TTC549 (cell line): ENCODE data around the gene CDK5R2.
"Not testable (repeated sequence)": the region's sequence is repeated elsewhere in the genome, so short reads cannot be mapped to it uniquely, and the experiment has no call there.

Experiments used
- FAIRE-seq: peaks from 2 replicates; lab custom pipeline; 2012; peaks lifted over from hg19 to GRCh38; lab: Jason Lieb, UNC

The CDK5R2 gene

DNA sequence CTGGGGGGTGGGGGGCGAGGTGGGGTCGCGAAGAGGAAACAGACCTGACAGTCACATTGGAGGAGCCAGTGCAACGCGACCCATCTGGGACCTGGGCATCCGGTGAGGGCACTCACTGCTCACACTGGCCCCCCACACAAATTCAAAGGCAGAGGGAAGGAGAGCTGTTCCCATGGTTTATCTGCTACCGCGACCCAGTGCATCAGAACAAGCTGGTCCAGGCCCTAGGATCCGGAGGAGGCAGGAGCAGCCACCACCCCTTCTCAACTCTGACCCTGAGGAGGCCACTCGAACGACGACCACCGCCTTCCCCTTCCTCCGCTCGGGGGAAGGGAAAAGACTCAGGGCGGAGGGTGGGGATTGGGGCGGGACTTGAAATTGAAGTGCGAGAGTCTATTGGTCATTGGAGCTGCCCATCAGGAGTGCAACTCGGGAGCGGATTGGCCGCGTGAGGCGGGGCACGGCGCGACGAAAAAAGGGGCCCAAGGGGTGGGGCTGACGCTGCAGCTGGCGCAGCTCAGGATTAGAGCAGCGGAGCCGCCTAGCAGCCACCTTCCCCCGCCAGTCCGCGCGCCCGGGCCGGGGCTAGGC, at the start of gene CDK5R2:
CDK5R2 (plus strand) TSS at position 526 of the 591 bp plus-strand sequence. CDS start 155 bp downstream, outside the sequence.
- no peak for FAIRE-seq

DNA sequence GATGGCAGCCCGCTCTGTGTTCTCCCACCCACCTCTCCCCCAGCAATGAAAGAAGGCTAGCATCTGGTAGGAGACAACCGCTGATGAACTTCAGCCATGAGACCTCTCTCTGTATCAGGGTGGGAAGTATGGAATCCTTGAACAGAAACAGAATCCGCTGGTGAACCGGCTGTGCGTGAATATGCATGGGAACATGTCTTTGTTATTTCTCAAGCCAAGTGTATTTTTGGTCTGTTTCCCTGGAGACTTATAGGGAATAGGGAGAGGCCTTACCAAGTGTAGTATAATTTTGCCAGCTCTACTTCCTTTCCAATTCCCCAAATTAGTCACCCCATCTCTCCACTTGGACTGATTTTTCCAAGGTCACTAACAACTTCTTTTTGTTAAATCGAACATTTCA, 48.7 kb upstream of the CDK5R2 start:
- no peak for FAIRE-seq

DNA sequence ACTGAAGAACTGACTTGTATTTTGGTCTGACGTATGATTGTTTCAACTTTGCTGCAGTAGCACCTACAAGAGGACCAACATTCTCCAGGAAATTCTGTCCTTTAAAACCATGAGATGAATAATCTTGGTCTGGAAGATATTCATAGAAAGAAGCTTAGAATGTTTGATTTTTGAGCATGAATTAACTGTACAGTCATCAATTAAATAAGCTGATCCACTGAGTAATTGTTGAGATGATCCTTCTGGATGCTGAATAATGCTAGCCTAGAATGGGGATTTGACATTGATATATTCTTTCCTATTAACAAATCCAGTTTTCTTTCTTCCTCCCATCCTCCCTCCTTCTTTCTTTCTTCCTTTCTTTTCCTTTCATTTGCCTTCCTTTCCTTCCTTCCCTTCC, 39.0 kb upstream of the CDK5R2 start:
- no peak for FAIRE-seq

DNA sequence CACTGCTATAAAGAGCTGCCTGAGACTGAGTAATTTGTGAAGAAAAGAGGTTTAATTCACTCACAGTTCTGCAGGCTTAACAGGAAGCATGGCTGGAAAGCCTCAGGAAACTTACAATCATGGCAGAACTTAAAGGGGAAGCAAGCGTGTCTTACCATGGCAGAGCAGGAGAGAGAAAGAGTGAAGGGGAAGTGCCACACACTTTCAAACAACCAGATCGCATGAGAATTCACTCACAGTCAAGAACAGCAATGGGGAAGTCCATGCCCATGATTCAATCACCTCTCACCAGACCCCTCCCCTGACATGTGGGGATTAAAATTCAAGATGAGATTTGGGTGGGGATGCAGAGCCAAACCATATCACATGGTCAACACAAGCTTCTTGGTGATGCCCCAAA, 34.7 kb upstream of the CDK5R2 start:
- no peak for FAIRE-seq

DNA sequence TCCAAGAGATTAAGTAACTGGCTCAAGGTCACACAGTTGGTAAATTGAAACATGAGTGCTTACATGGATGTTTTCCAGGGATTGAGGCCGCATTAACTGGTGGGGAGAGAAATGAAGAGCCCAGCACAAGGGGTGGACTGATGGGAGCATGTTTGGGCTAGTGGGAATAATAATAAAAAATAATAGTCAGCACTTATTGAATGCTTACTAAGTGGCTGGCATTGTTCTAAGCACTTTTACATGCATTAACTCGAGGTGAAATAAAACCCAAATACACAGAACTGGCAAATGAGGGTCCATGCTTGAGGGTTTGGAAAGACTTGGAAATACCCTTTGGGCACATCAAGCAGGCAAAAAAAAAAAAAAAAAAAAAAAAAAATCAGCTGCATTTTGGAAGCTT, 34.0 kb upstream of the CDK5R2 start:
- FAIRE-seq: no peak

DNA sequence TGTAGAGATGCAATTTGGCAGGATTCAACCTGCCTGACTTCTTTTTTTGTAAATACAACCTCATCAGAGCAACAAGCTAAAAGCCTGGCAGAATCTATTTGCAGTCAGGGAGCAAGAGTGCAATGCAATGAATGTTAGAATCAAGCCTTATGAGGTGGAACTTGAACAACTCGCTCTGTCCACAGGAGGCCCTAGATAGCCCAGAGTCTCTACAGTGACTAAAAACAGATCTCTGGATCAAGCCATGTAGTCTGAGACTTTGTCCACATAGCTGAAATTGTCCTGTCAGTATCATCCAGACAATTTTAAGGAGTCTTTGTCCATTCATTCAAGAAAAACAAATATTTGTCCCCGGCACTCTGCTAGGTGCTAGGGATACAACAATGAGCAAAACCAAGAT, 32.0 kb upstream of the CDK5R2 start:
- FAIRE-seq: no peak

DNA sequence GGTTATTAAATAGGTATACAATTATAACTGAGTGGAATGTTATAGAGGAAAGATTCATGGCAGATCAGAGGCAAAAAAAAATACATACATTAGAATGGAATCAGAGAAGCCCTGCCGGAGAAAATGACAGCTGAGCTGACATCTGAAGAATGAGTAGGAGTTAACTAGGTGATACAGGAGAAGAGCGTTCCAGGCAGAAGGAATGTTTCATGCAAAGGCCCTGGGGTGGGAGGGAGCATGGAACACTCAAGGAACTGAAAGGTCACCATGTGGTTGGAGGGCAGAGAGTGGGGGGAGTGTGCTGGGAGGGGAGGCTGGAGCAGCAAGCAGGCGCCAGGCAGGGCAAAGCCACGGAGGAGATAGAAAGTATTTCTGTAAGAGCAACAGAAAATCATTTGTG, 31.6 kb upstream of the CDK5R2 start:
- no peak for FAIRE-seq

DNA sequence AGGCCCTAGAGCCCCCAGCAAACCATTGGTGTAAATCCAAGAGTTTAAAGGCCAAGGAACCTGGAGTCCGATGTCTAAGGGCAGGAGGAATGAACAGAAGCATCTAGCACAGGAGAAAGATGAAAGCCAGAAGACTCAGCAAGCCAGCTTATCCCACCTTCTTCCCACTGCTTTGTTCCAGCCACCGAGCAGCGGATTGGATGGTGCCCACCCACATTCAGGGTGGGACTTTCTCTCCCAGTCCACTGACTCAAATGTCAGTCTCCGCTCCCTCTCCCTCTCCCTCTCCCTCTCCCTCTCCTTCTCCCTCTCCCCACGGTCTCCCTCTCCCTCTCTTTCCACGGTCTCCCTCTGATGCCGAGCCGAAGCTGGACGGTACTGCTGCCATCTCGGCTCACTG, 29.0 kb upstream of the CDK5R2 start:
- not testable (repeated sequence) for FAIRE-seq

DNA sequence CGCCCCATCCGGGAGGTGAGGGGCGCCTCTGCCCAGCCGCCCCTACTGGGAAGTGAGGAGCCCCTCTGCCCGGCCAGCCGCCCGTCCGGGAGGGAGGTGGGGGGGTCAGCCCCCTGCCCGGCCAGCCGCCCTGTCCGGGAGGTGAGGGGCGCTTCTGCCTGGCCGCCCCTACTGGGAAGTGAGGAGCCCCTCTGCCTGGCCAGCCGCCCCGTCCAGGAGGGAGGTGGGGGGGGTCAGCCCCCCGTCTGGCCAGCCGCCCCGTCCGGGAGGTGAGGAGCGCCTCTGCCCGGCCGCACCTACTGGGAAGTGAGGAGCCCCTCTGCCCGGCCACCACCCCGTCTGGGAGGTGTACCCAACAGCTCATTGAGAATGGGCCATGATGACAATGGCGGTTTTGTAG, 27.7 kb upstream of the CDK5R2 start:
- FAIRE-seq: not testable (repeated sequence)

DNA sequence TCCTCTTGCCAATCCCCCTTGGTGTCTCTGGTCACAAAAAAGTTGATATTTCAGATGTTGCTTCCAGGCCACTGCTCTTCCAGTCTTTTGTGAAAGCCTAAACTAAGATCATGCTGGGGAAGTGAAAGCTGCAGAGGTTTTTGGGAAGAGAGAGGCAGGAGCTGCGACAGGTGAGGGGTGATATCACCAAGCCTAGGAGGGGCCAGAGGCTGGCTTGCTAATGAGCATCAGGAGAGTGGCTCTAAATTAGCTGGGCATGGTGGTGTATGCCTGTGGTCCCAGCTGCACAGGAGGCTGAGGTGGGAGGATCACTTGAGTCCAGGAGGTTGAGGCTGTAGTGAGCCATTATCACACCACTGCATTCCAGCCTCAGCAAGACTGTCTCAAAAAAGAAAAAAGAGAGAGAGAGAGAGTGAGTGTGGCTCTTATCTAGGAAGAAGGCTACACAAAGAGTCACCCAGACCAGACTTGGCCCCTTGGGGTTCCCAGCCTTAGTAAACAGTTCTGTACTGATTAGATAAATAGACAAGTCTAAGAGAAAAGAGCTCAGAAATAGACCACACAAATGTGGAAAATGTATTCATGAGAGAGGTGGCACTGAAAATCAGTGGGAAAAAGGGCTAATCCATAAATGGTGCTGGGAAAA, 14.6 kb upstream of the CDK5R2 start:
- FAIRE-seq: no peak

DNA sequence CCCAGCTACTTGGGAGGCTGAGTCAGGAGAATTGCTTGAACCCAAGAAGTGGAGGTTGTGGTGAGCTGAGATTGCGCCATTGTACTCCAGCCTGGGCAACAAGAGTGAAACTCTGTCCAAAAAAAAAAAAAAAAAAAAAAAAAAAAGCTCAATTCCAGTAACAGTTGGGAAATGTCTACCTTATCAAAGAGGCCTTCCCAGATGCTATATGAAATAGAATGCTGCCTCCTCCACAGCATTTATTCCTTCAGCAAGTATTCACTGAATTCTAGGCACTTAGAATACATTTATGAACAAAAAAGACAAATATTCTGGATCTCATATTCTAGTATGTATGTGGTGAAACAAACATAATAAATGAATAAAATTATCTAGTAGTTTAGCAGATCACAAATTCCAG, 12.8 kb upstream of the CDK5R2 start:
- FAIRE-seq: no peak

DNA sequence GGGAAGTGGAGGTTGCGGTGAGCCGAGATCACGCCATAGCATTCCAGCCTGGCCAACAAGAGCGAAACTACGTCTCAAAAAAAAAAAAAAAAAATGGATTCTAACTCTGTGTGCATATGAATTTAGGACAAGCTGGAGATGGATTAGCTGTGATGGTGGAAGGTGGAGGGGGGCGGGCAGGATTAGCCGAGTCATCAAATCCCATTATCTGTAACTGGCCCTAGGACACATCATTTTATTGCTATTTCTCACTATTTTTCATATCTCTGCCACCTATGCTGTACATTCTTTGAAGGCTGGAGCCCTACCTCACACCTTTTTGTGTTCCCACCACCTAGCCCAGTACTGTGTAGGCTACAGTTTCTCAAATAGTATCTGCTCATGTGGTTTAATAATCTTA, 7.3 kb upstream of the CDK5R2 start:
- FAIRE-seq: no peak

DNA sequence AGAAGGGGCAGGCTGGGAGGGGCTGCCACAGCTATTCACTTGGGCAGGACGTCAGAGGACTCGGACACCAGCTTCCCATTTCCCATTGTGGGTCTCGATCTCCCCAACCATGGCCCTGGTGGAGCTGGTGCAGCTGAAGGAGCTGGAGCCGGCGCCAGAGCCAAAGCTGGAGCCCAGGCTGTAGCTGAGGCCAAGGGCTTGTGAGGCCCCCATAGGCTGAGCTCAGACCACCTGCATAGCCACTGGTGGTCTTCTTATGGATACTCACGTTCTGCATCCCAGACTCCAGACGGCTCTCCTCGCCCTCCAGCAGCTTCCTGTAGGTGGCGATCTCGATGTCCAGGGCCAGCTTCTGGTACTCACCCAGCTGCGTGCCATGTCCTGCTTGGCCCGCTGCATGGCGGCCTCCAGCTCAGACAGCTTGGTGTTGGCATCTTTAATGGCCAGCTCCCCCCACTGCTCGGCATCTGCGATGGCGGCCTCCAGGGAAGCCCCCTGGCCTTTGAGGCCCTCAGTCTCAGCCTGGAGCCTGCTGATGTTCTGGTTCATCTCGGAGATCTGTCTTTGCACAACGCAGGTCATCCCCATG, 6.0 kb upstream of the CDK5R2 start:
- no peak for FAIRE-seq

DNA sequence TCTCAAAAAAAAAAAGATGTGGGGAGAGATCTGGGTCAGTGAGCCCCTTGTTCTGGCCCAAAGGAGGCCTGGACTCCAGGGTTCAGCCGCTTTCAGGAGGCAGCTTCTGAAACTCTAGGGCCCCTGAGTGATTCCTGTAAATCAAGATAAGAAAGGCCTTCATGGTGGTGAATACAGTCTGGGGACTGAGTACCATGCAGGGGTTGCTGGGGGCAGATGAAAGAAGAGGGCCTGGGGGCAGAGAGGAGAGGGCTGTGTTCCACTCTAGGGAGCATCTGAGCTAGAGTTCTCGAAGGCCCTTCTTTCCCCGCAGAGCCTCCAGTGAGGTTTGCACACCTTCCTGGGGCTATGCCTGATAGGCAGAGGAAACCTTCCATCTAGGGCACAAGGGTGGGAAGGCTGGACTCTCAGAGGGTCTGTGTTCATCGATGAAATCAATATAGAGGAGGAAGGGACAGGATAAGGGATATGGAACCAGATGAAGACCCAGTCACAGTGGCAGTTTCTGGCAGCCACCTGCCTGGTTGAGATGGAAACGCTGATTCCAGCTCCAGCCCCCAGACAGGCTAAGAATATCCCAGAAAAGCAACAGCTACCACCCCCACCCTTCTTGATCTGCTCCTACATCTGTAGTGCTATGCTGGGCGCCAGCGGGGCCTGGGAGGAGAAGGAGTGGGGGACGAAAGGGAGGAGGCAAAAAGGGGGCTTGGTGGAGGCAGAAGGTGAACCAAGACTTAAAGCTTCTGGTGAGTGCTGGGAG, 4.7 kb upstream of the CDK5R2 start:
- FAIRE-seq: no peak

DNA sequence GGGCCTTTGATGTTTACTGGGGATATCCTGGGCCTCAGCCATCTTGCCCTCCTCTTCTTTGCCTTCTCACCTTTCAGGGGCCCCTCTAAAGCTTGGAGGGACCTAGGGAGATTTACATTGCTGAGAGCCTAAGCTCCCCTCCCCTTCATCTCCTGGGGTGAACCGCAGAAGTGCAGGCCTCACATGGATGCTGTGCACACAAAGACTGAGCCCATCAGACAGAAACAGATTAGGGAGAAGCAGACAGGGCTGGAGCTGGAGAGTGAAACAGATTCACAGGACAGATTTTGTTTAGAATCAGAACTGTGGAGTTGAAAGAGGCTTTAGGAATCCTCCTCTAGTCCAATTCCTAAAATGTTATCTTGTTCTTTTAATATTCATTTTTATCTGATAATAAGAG, 3.4 kb upstream of the CDK5R2 start:
- FAIRE-seq: no peak

DNA sequence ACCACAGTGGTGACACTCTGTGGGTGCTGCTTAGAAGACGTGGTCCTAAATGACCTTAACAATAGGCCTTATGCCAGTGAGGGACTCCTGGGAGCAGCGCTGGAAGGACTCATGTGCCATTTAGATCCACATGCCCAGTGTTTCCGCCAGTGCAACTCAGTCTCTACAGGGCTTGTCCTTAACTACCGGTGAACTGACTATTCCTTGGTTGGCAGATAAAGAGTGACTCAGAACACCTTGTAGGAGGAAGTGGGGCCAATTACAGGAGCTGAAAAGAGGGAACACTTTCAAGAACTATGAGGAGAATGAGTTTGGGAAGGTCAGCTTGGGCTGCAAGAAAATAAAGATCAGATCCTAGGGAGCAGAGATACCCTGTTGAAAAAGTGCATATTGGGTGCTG, 1.8 kb upstream of the CDK5R2 start:
- no peak for FAIRE-seq

DNA sequence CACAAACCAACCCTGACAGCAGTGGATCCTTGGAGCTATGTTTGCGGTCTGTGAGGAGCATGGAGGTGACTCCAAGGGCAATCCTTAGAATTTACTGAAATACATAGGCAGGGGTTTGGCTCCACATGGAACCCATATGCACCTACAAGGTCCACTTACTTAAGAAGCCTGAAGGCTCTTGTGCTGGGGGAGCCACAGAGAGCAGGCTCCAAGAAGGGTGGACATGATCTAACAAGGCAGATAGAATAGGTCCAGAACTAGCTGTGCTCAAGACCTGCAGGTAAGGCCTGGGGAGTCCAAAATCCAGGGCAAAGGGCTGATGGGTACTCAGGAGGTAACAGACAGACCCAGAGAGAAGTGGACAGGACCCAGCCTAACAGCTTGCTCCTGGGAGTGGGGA, 1.2 kb upstream of the CDK5R2 start:
- no peak for FAIRE-seq

DNA sequence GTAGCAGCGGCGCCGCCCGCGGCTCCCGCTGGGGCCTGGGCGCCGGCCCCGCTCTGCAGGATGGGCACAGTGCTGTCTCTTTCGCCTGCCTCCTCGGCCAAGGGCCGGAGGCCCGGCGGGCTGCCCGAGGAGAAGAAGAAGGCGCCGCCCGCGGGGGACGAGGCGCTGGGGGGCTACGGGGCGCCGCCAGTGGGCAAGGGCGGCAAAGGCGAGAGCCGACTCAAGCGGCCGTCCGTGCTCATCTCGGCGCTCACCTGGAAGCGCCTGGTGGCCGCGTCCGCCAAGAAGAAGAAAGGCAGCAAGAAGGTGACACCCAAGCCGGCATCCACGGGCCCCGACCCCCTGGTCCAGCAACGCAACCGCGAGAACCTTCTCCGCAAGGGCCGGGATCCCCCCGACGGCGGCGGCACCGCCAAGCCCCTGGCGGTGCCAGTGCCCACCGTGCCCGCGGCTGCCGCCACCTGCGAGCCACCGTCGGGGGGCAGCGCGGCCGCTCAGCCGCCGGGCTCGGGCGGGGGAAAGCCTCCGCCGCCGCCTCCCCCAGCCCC, 369 bp downstream of the CDK5R2 start:
- FAIRE-seq: no peak

DNA sequence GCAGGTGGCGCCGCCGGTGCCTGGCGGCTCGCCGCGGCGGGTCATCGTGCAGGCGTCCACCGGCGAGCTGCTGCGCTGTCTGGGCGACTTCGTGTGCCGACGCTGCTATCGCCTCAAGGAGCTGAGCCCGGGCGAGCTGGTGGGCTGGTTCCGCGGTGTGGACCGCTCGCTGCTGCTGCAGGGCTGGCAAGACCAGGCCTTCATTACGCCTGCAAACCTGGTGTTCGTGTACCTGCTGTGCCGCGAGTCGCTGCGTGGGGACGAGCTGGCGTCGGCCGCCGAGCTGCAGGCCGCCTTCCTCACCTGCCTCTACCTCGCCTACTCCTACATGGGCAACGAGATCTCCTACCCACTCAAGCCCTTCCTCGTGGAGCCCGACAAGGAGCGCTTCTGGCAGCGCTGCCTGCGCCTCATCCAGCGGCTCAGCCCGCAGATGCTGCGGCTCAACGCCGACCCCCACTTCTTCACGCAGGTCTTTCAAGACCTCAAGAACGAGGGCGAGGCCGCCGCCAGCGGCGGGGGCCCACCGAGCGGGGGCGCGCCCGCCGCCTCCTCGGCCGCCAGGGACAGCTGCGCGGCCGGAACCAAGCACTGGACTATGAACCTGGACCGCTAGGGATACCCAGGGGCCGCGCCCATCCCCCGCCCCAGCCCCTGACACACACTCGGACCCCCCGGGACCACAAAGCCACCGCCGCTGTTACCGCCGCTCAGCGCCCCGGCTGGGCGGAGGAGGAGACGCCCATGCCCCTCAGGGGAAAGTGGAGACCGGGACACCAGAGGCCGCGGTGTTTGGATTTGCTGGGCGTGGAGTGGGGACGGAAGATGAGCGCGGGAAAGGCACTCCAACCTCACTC, 1.1 kb downstream of the CDK5R2 start:
- FAIRE-seq: no peak

DNA sequence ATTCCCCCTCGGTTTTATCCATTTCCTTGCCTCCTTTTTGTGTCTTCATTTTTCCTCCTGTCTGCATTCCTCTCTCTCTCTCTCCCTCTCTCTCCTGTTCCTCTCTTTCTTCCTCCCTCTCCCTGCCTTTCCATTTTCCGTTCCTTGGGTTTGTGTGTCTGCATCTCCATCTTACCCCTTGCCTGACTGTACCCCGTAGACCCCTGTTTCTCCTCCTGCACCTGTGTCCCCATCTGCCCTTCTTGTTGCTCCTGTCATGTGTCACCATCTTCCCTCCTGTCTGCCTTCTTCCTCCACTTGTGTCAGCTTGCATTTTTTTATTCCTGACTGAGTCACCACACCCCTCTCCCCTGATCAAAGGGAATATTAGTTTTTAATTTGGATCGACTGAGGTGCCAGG, 1.8 kb downstream of the CDK5R2 start:
- no peak for FAIRE-seq

DNA sequence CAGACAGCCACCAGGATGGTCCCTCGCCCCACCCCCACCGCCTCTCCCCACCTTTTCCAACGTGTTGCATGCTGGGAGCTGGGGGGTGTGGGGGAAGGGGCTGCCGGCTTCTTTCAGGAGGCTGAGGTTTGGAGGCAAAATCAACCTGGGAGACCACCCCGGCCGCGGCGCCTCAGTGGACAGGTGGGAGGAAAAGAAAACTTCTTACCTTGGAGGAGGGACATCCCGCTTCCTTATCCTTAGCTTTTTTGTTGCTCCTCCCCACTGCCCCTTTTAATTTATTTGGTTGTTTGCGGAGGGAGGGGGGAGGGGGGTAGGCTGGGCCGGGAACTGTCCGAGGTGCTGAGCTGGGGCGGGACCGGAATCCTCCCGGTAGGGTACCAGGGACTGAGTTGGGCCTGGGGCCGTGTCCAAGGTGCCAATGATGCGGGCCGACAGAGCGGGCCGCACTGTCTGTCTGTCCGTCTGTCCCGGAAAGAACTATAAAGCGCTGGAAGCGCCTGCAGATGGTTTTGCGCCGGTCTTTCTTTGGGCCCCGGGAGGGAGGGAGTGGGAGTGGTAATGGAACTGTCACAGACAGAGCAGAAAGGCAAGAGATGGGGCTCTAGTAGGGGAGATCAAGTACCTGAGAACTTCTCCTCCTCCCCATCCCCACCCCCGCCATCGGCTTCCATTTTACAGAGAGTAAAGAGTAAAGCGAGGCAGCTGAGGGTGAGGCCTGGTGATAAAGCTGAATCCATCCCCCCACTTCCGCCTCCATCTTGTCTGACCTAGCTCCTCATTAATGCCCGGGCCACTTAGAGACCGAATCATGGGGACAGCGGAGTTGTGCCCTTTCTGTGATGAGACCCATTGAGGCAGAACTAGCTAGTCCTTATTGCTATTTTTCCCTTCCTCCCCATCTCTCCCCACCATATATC, 2.4 kb downstream of the CDK5R2 start:
- no peak for FAIRE-seq
